Trophoblast cell (in vitro differentiated cells and primary cell): ENCODE results near the gene PPP1R7. TPM values are rescaled to one million over a fixed set of nuclear protein-coding genes. Genes with fewer than 3 reads are reported as not detected.
"Not testable (repeated sequence)": the region's sequence is repeated elsewhere in the genome, so short reads cannot be mapped to it uniquely, and the experiment has no call there.

Experiments
- DNase-seq, 2 donors: peaks; one replicate each; pipeline ENCODE4 v3.0.0-alpha.2; 2016
- H2AFZ ChIP-seq: 2 replicates; pipeline ENCODE4 v1.6.1; 2013; ENCODE audit warnings: low read length, moderate library complexity, mild to moderate bottlenecking; ENCODE audit not compliant: insufficient read depth, poor library complexity
- H2AK5ac ChIP-seq: 2 replicates; pipeline ENCODE4 v1.6.1; 2013; ENCODE audit warnings: mild to moderate bottlenecking, low read length
- H2BK120ac ChIP-seq: 2 replicates; pipeline ENCODE4 v1.6.1; 2013; ENCODE audit warnings: low read length, mild to moderate bottlenecking, moderate library complexity; ENCODE audit not compliant: insufficient read depth, poor library complexity
- H2BK12ac ChIP-seq: 2 replicates; pipeline ENCODE4 v1.6.1; 2013; ENCODE audit warnings: mild to moderate bottlenecking, low read length, moderate library complexity
- H2BK5ac ChIP-seq: 2 replicates; pipeline ENCODE4 v1.6.1; 2013; ENCODE audit warnings: low read length, low read depth, moderate library complexity, mild to moderate bottlenecking; ENCODE audit not compliant: poor library complexity
- H3K14ac ChIP-seq: 2 replicates; pipeline ENCODE4 v1.6.1; 2013; ENCODE audit warnings: mild to moderate bottlenecking, low read length
- H3K18ac ChIP-seq: 2 replicates; pipeline ENCODE4 v1.6.1; 2013; ENCODE audit warnings: mild to moderate bottlenecking, low read length
- H3K23ac ChIP-seq: 2 replicates; pipeline ENCODE4 v1.6.1; 2013; ENCODE audit warnings: low read length
- H3K27ac ChIP-seq: 2 replicates; pipeline ENCODE4 v1.5.1; 2013; ENCODE audit warnings: low read depth, mild to moderate bottlenecking, inconsistent platforms, low read length, moderate library complexity
- H3K27me3 ChIP-seq: 2 replicates; pipeline ENCODE4 v1.6.1; 2013; ENCODE audit warnings: inconsistent platforms, mild to moderate bottlenecking, low read length, moderate library complexity; ENCODE audit not compliant: insufficient read depth
- H3K36me3 ChIP-seq, 2 experiments: 1 replicate in 1 of 2; 2 replicates in 1 of 2; pipeline ENCODE4 v1.6.1; 2013; ENCODE audit warnings: low read length in 2 of 2, mild to moderate bottlenecking in 2 of 2, moderate library complexity in 1 of 2; ENCODE audit not compliant: insufficient read depth in 2 of 2, control insufficient read depth in 1 of 2
- H3K4ac ChIP-seq: 2 replicates; pipeline ENCODE4 v1.6.1; 2013; ENCODE audit warnings: low read depth, mild to moderate bottlenecking, low read length, moderate library complexity
- H3K4me1 ChIP-seq, 2 experiments: 1 replicate in 1 of 2; 2 replicates in 1 of 2; pipeline ENCODE4 v1.6.1; 2013; ENCODE audit warnings: low read length in 2 of 2, mild to moderate bottlenecking in 2 of 2, moderate library complexity in 1 of 2; ENCODE audit not compliant: insufficient read depth in 2 of 2, control insufficient read depth in 1 of 2
- H3K4me2 ChIP-seq: 2 replicates; pipeline ENCODE4 v1.6.1; 2013; ENCODE audit warnings: inconsistent platforms, mild to moderate bottlenecking, low read length, moderate library complexity
- H3K4me3 ChIP-seq: 2 replicates; pipeline ENCODE4 v1.5.1; 2013; ENCODE audit warnings: mild to moderate bottlenecking, low read depth, low read length, inconsistent platforms
- H3K79me1 ChIP-seq: one replicate; pipeline ENCODE4 v1.6.1; 2013; ENCODE audit warnings: low read length
- H3K79me2 ChIP-seq: 2 replicates; pipeline ENCODE4 v1.6.1; 2013; ENCODE audit warnings: low read length, mild to moderate bottlenecking; ENCODE audit not compliant: control insufficient read depth, insufficient read depth, poor library complexity
- H3K9ac ChIP-seq: 2 replicates; pipeline ENCODE4 v1.6.1; 2013; ENCODE audit warnings: mild to moderate bottlenecking, low read length
- H3K9me3 ChIP-seq: 2 replicates; pipeline ENCODE4 v1.6.1; 2013; ENCODE audit warnings: low read depth, mild to moderate bottlenecking, control low read depth, inconsistent platforms, low read length; ENCODE audit not compliant: insufficient read depth
- H4K12ac ChIP-seq: 2 replicates; pipeline ENCODE4 v1.6.1; 2013; ENCODE audit warnings: low read depth, mild to moderate bottlenecking, low read length, moderate library complexity
- H4K8ac ChIP-seq: 2 replicates; pipeline ENCODE4 v1.6.1; 2013; ENCODE audit warnings: low read depth, mild to moderate bottlenecking, low read length, moderate library complexity
- H4K91ac ChIP-seq: one replicate; pipeline ENCODE4 v1.6.1; 2013; ENCODE audit warnings: low read depth, mild to moderate bottlenecking, low read length, moderate library complexity
- WGBS: extraction: QIAGEN DNeasy Blood & Tissue Kit; methylation state at CpG from one replicate; pipeline ENCODE4 v1.1.7; 2013; ENCODE audit warnings: missing lambda C conversion rate; ENCODE audit not compliant: insufficient read length, insufficient coverage; ENCODE audit errors: extremely low coverage; 5-methylcytosine and 5-hydroxymethylcytosine counted together
- polyA plus RNA-seq: library from polyadenylated mRNA; stranded (reverse); fragments of 200-250 nt; gene quantifications from 2 replicates; pipeline ENCODE4 v1.2.3, GENCODE V29; 2013

Gene PPP1R7
- polyA plus RNA-seq, result 62.6 and 68.8 TPM in 2 replicates

- Histone ChIP-seq H3K4me1 (peaks cover 6 to 13% of the 10 kb centered on the region in 2 experiments), H4K91ac (peak within 1 kb of the TSS; percentile 66), H2BK120ac (peak within 1 kb of the TSS; percentile 38), H3K4ac (peak within 1 kb of the TSS; percentile 61), H3K79me1 (peaks cover 7% of the 10 kb centered on the region), H3K27ac (peak within 1 kb of the TSS; percentile 0), H3K18ac (peak within 1 kb of the TSS; percentile 62), H3K4me3 (peak within 1 kb of the TSS; percentile 87), H3K27me3 (no peaks in the 10 kb centered on the region), H3K14ac (peak within 1 kb of the TSS; percentile 62), H4K8ac (peak within 1 kb of the TSS; percentile 57), H2BK12ac (no peak within 1 kb of the TSS), H3K4me2 (peak within 1 kb of the TSS; percentile 99), H3K9me3 (no peaks in the 10 kb centered on the region), H3K9ac (peak within 1 kb of the TSS; percentile 88), H4K12ac (no peak within 1 kb of the TSS), H3K23ac (peak within 1 kb of the TSS; percentile 34), H2AK5ac (no peak within 1 kb of the TSS), H3K79me2 (peaks cover 5% of the 10 kb centered on the region), H3K36me3 (peaks cover 7 to 10% of the 10 kb centered on the region in 2 experiments), H2AFZ (peak within 1 kb of the TSS; percentile 94), H2BK5ac (peak within 1 kb of the TSS; percentile 25)
- WGBS, result no CpG with 5 or more reads among the region's 73 CpGs
- DNase-seq, result peak; percentile 98
Measured at GRCh38 chr2:241149925-241150659, at the start of gene PPP1R7. PPP1R7 (plus strand) TSS chr2:241150467; CDS start chr2:241150496, 29 bp downstream.

GRCh38 chr2:241102239-241102803 lies 47.9 kb upstream of the PPP1R7 start, which contains the start of gene MTERF4:
MTERF4 (minus strand) TSS chr2:241102287; CDS start chr2:241102273, 14 bp downstream.
- H3K14ac ChIP-seq, result peak within 1 kb of the TSS; percentile 93
- H4K8ac ChIP-seq, result peak within 1 kb of the TSS; percentile 98
- H3K18ac ChIP-seq, result peak within 1 kb of the TSS; percentile 85
- peaks cover 4 to 11% of the 10 kb centered on the region in 2 experiments for H3K36me3 ChIP-seq
- H2AFZ ChIP-seq, result peak within 1 kb of the TSS; percentile 94
- peak within 1 kb of the TSS; percentile 96 for H3K9ac ChIP-seq
- no peak within 1 kb of the TSS for H3K23ac ChIP-seq
- H4K91ac ChIP-seq, result peak within 1 kb of the TSS; percentile 87
- peak within 1 kb of the TSS; percentile 64 for H3K27ac ChIP-seq
- H3K4me2 ChIP-seq, result peak within 1 kb of the TSS; percentile 72
- peak within 1 kb of the TSS; percentile 94 for H4K12ac ChIP-seq
- H3K9me3 ChIP-seq, result no peaks in the 10 kb centered on the region
- H2BK120ac ChIP-seq, result peak within 1 kb of the TSS; percentile 65
- peak within 1 kb of the TSS; percentile 32 for H2BK5ac ChIP-seq
- peaks cover 5% of the 10 kb centered on the region for H3K79me1 ChIP-seq
- peaks cover 4% of the 10 kb centered on the region for H3K79me2 ChIP-seq
- no peaks in the 10 kb centered on the region for H3K27me3 ChIP-seq
- H2BK12ac ChIP-seq, result no peak within 1 kb of the TSS
- DNase-seq, result peak; percentile 79 to 86
- peak within 1 kb of the TSS; percentile 68 for H3K4ac ChIP-seq
- peaks cover 4 to 5% of the 10 kb centered on the region in 2 experiments for H3K4me1 ChIP-seq
- H2AK5ac ChIP-seq, result peak within 1 kb of the TSS; percentile 81
- peak within 1 kb of the TSS; percentile 98 for H3K4me3 ChIP-seq
- no CpG with 5 or more reads among the region's 56 CpGs for WGBS

- WGBS, result no CpG with 5 or more reads among the region's 5 CpGs
- no peak overlapping the region for H2BK12ac ChIP-seq
- peaks cover 4% of the 10 kb centered on the region for H3K79me2 ChIP-seq
Measured at GRCh38 chr2:241103176-241103595, 47.1 kb upstream of the PPP1R7 start.

GRCh38 chr2:241104611-241105010 lies 45.7 kb upstream of the PPP1R7 start:
- not testable (repeated sequence) for H2BK12ac ChIP-seq, H3K79me1 ChIP-seq, H2AK5ac ChIP-seq

More at GRCh38 chr2:241103176-241103595, 47.1 kb upstream of the PPP1R7 start:
- H3K14ac ChIP-seq, result no peak overlapping the region
- no peak overlapping the region for H3K4me3 ChIP-seq
- peaks cover 4 to 5% of the 10 kb centered on the region in 2 experiments for H3K4me1 ChIP-seq
- peak overlapping the region; percentile 58 for H3K4me2 ChIP-seq
- H3K9me3 ChIP-seq, result no peaks in the 10 kb centered on the region
- H3K27me3 ChIP-seq, result no peaks in the 10 kb centered on the region
- no peak overlapping the region for H4K12ac ChIP-seq
- no peak overlapping the region for H3K4ac ChIP-seq
- H3K18ac ChIP-seq, result no peak overlapping the region
- H2BK5ac ChIP-seq, result no peak overlapping the region
- peaks cover 6 to 17% of the 10 kb centered on the region in 2 experiments for H3K36me3 ChIP-seq
- H3K9ac ChIP-seq, result no peak overlapping the region
- H2AFZ ChIP-seq, result no peak overlapping the region
- peaks cover 5% of the 10 kb centered on the region for H3K79me1 ChIP-seq
- no peak overlapping the region for H4K91ac ChIP-seq
- no peak overlapping the region for H4K8ac ChIP-seq
- H2AK5ac ChIP-seq, result no peak overlapping the region
- no peak overlapping the region for H2BK120ac ChIP-seq
- no peak overlapping the region for H3K23ac ChIP-seq
- H3K27ac ChIP-seq, result no peak overlapping the region
- no peak for DNase-seq

More at GRCh38 chr2:241104611-241105010, 45.7 kb upstream of the PPP1R7 start:
- H3K4me1 ChIP-seq, H3K4me2 ChIP-seq, DNase-seq, H3K27ac ChIP-seq, H3K23ac ChIP-seq, H4K91ac ChIP-seq, H3K9me3 ChIP-seq, H2AFZ ChIP-seq, H3K9ac ChIP-seq, H3K18ac ChIP-seq, H3K14ac ChIP-seq, H3K79me2 ChIP-seq, H4K8ac ChIP-seq, H3K4me3 ChIP-seq, H2BK120ac ChIP-seq, H4K12ac ChIP-seq, H3K4ac ChIP-seq, H3K27me3 ChIP-seq, H2BK5ac ChIP-seq: not testable (repeated sequence)
- no CpG with 5 or more reads among the region's 10 CpGs for WGBS
- H3K36me3 ChIP-seq, result peaks cover 10 to 15% of the 10 kb centered on the region in 2 experiments
